AG09319 (cell line): ENCODE results near the gene C19orf81.

Source experiments
- DNase-seq: peaks from one replicate; pipeline ENCODE4 v3.0.0-alpha.2; 2010; ENCODE audit warnings: low read depth; ENCODE audit errors: extremely low read depth
- TF ChIP-seq, protein P1 (sequence below): IDR thresholded peaks from 2 replicates; pipeline ENCODE4 v1.5.1; 2011; ENCODE audit warnings: low read depth, mild to moderate bottlenecking, inconsistent platforms, low read length, moderate library complexity

Gene C19orf81

DNA sequence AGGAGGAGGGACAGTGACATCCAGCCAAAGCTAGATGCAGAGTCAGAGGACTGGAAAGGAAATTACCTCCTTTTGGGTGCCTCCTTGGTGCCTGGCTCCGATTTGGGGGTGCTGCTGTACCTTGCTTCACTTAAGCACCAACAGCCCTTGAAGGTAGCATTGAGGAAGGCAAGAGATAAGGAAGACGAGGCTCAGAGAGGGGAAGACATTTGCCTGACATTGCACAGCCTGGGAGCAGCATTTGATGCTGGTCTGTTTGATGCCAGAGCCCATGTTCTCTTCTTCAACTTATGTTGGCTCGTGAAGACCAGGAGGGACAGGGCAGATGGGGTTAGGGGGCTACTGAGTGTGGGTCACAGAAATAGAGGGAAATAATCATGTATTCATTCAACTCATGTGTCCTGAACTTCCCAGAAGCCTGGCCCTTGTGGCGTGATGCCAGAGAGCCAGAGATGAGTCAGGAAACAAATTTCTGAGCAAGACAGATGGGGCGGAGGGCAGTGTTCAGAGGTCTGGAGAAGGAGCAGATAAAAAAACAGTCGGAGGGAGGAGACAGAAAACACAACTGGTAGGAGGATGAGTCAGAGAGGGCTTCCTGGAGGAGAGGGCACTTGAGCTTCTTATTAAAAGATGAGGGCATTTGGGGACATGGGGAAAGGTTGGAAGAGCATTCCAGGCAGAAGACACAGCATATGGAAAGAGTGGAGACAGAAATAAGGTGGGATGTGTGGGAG, 3.0 kb upstream of the C19orf81 start:
- no peak for DNase-seq
- TF ChIP-seq, protein P1, sequence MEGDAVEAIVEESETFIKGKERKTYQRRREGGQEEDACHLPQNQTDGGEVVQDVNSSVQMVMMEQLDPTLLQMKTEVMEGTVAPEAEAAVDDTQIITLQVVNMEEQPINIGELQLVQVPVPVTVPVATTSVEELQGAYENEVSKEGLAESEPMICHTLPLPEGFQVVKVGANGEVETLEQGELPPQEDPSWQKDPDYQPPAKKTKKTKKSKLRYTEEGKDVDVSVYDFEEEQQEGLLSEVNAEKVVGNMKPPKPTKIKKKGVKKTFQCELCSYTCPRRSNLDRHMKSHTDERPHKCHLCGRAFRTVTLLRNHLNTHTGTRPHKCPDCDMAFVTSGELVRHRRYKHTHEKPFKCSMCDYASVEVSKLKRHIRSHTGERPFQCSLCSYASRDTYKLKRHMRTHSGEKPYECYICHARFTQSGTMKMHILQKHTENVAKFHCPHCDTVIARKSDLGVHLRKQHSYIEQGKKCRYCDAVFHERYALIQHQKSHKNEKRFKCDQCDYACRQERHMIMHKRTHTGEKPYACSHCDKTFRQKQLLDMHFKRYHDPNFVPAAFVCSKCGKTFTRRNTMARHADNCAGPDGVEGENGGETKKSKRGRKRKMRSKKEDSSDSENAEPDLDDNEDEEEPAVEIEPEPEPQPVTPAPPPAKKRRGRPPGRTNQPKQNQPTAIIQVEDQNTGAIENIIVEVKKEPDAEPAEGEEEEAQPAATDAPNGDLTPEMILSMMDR, result no peak

- TF ChIP-seq, protein P1, result no peak
- DNase-seq, result no peak
These were observed 1.2 kb upstream of the C19orf81 start for GRCh38 chr19:50647879-50648615.

DNA sequence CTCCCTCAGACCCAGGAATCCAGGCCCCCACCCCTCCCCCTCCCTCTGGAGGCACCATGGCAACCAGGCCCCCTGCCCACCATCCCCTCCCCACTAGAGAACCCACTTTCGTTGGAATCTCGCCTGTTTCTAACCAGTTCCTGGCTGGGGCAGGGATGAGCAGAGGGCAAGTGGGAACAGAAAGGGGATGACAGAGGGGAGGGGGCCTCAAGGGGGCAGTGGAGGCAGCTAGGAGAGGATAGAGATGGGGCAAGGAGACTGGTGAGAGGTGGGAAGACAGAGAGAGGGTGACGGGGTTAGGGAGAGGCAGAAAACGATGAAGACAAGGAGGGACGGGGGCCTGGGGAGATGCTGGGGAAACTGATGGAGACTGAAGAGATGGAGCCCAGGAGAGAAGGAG, 586 bp upstream of the C19orf81 start:
- DNase-seq, result no peak
- TF ChIP-seq, protein P1, result no peak

DNA sequence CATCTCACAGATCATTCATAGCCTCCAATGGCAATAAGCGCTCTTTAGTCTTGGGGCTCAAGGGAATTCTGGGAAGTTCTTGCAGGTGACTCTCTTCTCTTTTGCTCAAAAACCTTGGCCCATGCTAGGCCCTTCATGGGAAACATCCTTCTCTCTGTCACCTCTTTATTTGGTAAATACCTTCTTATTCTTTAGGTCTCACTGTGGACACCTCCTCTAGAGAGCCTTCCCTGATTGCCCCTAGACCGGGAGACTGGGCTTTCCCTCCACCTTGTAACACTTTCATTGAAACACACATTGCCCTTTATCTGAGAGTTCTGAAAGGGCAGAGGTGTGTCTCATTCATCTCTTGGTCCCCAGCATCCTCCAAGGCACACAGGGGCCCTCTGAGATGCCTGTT, 1.9 kb downstream of the C19orf81 start:
- TF ChIP-seq, protein P1, result no peak
- no peak for DNase-seq

GRCh38 chr19:50652722-50653121, 3.5 kb downstream of the C19orf81 start:
- TF ChIP-seq, protein P1, result no peak
- no peak for DNase-seq

GRCh38 chr19:50654882-50655281, 5.6 kb downstream of the C19orf81 start:
- no peak for DNase-seq
- TF ChIP-seq, protein P1, result no peak

- DNase-seq, result no peak
- TF ChIP-seq, protein P1, result no peak
These were observed 8.0 kb downstream of the C19orf81 start for GRCh38 chr19:50657222-50657669.
